Measurements from ENCODE around the gene ARL8A.

The ARL8A gene

DNA sequence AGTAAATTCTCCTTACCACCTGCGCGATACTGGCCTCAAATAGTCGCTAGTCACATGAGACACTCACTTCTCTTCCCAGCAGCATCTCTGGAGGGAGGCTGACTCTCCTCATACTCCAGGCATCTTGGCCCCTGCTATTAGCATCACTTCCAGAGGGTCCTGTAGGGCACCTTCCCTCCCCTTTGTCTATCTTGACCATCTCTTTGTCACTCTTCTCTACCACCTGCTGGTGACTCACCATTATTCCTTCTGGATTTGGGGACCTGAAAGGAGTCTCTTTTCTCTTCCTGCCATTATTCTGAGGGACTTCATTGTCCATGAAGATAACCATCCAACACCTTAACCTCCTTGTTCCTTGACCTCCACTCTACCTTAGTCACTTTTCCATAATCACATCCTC, 53.5 kb downstream of the ARL8A start:
- DNase-seq (ENCODE audit: low spot score in 2 of 2) = no peak
- Histone ChIP-seq H3K9me3 (no peaks in the 10 kb centered on the region), H3K4me3 (no peak overlapping the region), H3K4me1 (no peaks in the 10 kb centered on the region; the same call in 1 of the 2 replicates), H3K36me3 (replicated peaks) (no peaks in the 10 kb centered on the region), H3K27me3 (ENCODE audit: low read depth) (no peaks in the 10 kb centered on the region)
- in situ Hi-C loops (cut with MboI; ENCODE audit: low sequenced_read_pairs) = no loop called here

DNA sequence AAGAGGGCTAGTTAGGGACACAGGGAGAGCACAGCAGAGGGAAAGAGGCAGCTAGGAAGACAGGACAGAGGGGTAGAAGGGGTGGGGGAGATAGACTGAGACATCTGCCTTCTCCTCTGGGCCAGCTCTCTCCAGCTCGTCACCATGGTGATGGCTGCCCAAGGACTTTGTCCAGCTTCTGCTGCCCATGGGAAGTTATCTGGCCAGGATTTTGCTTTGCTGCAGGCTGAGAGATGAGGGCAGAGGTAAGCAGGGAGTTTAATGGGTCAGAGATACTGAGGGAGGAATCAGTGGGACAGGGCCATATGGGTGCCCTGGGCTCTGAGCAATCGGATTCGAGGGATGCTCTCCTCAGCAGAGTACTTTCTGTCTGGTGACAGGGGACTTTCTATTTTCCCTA, 56.3 kb downstream of the ARL8A start:
- DNase-seq (ENCODE audit: low spot score in 2 of 2) = no peak
- in situ Hi-C loops (cut with MboI; ENCODE audit: low sequenced_read_pairs) = no loop called here
- Histone ChIP-seq H3K27me3 (ENCODE audit: low read depth) (no peaks in the 10 kb centered on the region), H3K36me3 (replicated peaks) (no peaks in the 10 kb centered on the region), H3K9me3 (no peaks in the 10 kb centered on the region), H3K4me1 (peaks cover 14% of the 10 kb centered on the region), H3K4me3 (no peak overlapping the region)

DNA sequence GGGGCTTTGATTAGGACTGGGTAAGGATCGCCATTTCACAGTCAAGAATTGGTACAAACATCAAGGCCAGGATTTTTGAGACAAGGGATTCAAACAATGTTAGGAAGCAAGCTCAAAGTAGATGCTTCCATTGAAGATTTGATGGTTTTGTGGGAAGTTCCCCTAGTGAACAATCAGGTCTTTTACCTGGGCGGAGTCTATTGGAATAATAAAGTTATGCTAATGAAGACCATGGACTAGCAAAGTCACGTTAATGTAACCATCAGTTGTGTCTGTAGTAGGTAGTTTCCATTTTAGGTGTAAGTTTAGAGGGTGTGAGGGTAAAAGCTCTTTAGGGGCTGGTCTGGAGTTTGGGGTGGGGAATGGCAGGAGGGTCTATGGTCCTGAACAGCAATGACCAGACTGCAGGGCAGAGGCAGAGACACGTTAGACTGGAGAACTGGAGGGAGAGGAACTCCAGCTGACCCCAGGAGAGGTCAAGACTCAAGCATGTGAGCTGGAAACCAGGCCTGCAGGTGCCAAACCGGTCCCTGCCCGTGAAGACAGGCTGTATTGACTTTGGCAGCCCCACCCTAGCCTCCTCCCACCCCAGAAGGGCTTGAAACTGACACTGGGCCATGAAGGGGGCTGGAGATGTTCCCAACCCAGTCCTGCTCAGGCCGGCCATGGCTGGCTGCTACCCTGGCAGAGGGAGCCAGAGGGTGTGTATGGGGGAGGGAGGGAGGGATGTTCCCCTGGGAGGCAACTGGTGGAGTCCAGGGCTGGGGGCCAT, 57.8 kb downstream of the ARL8A start:
- in situ Hi-C loops (cut with MboI; ENCODE audit: low sequenced_read_pairs) = no loop called here
- H3K9me3 ChIP-seq = no peaks in the 10 kb centered on the region
- H3K36me3 ChIP-seq (replicated peaks) = no peaks in the 10 kb centered on the region
- no peak for DNase-seq (ENCODE audit: low spot score in 2 of 2)
- H3K27me3 ChIP-seq (ENCODE audit: low read depth) = no peaks in the 10 kb centered on the region
- no peak overlapping the region for H3K4me3 ChIP-seq
- peaks cover 14% of the 10 kb centered on the region for H3K4me1 ChIP-seq

DNA sequence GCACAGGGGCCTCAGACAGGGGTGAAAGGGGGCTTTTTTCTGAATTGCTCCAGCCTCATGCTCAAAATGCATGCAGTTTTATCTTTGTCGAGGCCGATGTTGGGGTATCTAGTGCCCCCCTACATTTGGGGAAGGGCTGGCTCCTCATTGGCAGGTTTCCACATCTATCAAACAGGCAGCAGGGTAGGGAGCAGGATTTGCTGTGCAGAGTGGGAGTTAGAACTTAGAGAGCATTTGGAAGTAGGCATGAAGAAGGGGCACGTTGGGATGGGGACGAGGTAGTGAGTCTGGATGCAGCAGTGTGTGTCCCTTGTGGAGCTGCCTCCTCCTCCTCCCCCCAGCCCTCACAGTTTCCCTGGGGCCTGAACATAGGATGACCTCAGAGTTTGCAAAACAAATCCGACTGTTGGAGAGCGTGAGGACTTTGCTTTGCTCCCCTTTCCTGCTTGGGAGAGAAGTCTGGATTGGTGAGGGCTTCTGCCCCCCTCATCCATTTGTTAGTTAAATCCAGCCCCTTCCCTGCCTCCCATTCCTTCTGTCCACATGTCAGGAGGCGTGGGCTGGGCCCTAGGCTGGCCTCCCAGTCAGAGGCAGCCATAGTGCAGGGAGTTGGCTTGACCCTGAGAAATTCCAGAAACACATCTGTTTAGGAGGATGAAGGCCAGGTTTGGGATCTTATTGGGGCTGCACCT, 58.7 kb downstream of the ARL8A start:
- H3K27me3 ChIP-seq (ENCODE audit: low read depth) = no peaks in the 10 kb centered on the region
- peaks cover 14% of the 10 kb centered on the region for H3K4me1 ChIP-seq
- H3K4me3 ChIP-seq = no peak overlapping the region
- in situ Hi-C loops (cut with MboI; ENCODE audit: low sequenced_read_pairs) = no loop called here
- no peak for DNase-seq (ENCODE audit: low spot score in 2 of 2)
- no peaks in the 10 kb centered on the region for H3K36me3 ChIP-seq (replicated peaks)
- no peaks in the 10 kb centered on the region for H3K9me3 ChIP-seq

DNA sequence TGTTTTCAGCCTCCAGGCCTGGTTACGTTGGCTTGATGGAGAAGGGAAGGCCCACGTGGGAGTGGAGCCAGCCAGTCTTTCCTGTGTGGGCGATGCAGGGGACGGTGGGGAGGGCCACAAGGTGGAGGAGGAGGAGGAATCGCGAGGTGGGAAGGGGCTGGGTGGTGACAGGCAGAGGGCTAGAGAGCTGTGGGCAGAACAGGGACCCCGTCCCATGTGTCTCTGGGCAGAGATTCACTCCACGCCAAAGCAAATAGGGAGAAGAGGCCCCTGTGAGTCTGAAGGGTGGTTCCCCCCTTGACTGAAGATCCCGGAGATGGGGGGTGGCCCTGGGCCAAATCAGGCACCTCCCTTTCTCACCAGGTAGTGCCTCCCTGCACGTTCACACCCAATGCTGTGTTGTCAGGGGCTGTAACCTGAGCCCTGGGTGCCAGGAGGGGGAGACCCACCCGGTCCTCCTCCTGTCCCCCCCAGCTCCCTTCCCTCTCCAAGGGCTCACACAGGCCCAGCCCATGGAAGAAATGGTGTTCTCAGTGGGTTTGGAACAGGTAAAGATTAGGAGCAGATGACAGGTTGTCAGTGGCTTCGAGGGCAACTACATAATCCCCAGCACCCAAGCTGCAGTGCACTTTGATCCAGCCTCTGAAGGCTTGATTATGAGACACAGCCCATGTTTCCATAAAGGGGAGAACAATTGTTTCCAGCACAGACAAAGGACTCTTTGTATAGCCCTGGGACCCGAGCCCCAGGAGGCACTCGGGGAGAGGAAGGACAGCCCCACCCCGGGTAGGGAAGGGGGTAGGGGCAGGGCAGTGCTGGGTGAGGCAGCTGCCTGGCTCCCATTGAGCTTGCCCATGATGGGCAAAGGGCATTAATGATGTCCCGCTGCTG, 59.5 kb downstream of the ARL8A start:
- in situ Hi-C loops (cut with MboI; ENCODE audit: low sequenced_read_pairs) = no loop called here
- peak; percentile 63 to 70 for DNase-seq (ENCODE audit: low spot score in 2 of 2)

More for the DNA sequence above, 59.5 kb downstream of the ARL8A start:
- H3K9me3 ChIP-seq = no peaks in the 10 kb centered on the region
- H3K36me3 ChIP-seq (replicated peaks) = no peaks in the 10 kb centered on the region
- peaks cover 14% of the 10 kb centered on the region for H3K4me1 ChIP-seq
- H3K4me3 ChIP-seq = no peak overlapping the region
- H3K27me3 ChIP-seq (ENCODE audit: low read depth) = no peaks in the 10 kb centered on the region

All from HAP-1 (cell line).